ENCODE results near the gene SENP1. TPM values are rescaled to one million over a fixed set of nuclear protein-coding genes. Genes with fewer than 3 reads are reported as not detected.

SENP1 gene
- total RNA-seq, 3 donors from 2014 or later: 12.7 to 20.8 (median 17.4) TPM

- Histone ChIP-seq H3K36me3 (ENCODE audit: low read depth) (peaks cover 5% of the 10 kb centered on the region), H3K4me3 (no peak overlapping the region), H3K4me1 (ENCODE audit: low read depth) (peaks cover 14% of the 10 kb centered on the region), H3K9me3 (no peaks in the 10 kb centered on the region)
- ATAC-seq: no peak
- intact Hi-C loops (cut with DNase I, micrococcal nuclease): no loop called here
- no peak for TF ChIP-seq CTCF (IDR thresholded peaks at IDR 0.05)
- no peak for DNase-seq
Observed at GRCh38 chr12:48044396-48044795, 61.5 kb downstream of the SENP1 start.

GRCh38 chr12:48043771-48044170, 62.1 kb downstream of the SENP1 start:
- no peaks in the 10 kb centered on the region for H3K9me3 ChIP-seq

DNA sequence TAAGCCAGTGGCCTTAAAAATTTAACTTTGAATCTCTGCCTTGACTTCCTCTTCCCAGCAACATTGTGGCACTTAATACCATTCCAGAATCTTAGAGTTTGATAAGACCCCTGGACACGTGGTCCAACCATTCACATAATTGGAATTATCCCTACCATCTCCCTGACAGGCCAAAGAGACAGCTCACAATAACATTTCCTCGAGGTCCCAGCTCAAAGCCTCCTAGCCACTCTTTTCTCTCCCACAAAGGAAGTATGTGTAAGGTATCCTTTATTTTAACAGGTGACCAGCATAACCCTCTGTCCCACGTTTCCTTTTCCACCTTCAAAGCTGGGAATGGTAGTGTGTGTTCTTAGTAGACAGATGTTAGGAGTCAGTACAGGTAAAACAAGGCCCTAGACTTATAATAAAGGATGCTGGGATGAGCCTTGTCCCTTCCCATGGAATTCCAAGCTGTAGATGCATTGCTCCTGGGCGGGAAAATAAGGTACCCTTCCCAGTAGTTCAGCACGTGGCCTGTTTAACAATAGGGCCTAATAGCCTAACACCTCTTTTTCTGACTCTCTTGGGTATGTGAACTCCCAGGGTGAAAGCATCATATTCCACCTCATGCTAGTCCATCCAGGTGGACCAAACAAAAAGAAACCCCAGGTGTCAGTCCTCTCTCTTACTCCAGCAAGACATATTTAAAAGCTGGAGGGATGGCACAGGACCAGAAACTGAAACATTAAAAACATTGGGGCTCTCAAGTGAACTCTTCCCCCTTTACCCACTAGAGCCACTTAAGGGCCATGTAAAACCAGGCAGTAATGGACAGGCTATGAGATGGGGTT, 64.1 kb downstream of the SENP1 start:
- TF ChIP-seq CTCF (IDR thresholded peaks at IDR 0.05): no peak
- intact Hi-C loops (cut with DNase I, micrococcal nuclease): no loop called here
- ATAC-seq (no peak), DNase-seq (no peak)
- no peak overlapping the region for H3K4me3 ChIP-seq
- H3K9me3 ChIP-seq: no peaks in the 10 kb centered on the region
- peaks cover 14% of the 10 kb centered on the region for H3K4me1 ChIP-seq (ENCODE audit: low read depth)
- H3K36me3 ChIP-seq (ENCODE audit: low read depth): peaks cover 5% of the 10 kb centered on the region

More at GRCh38 chr12:48043771-48044170, 62.1 kb downstream of the SENP1 start:
- Histone ChIP-seq H3K36me3 (ENCODE audit: low read depth) (peaks cover 5% of the 10 kb centered on the region), H3K4me1 (ENCODE audit: low read depth) (peaks cover 14% of the 10 kb centered on the region), H3K4me3 (no peak overlapping the region)
- ATAC-seq (no peak), DNase-seq (no peak)
- TF ChIP-seq CTCF (IDR thresholded peaks at IDR 0.05): no peak
- intact Hi-C loops (cut with DNase I, micrococcal nuclease): no loop called here

GRCh38 chr12:48040354-48040753, 65.5 kb downstream of the SENP1 start:
- TF ChIP-seq CTCF (IDR thresholded peaks at IDR 0.05): no peak
- no peak overlapping the region for H3K4me3 ChIP-seq
- ATAC-seq (peak; percentile 91), DNase-seq (peak in 1 of 3 donors; percentile 48)
- H3K9me3 ChIP-seq: no peaks in the 10 kb centered on the region
- intact Hi-C loops (cut with DNase I, micrococcal nuclease): no loop called here
- no peaks in the 10 kb centered on the region for H3K36me3 ChIP-seq (ENCODE audit: low read depth)
- H3K4me1 ChIP-seq (ENCODE audit: low read depth): peaks cover 14% of the 10 kb centered on the region

DNA sequence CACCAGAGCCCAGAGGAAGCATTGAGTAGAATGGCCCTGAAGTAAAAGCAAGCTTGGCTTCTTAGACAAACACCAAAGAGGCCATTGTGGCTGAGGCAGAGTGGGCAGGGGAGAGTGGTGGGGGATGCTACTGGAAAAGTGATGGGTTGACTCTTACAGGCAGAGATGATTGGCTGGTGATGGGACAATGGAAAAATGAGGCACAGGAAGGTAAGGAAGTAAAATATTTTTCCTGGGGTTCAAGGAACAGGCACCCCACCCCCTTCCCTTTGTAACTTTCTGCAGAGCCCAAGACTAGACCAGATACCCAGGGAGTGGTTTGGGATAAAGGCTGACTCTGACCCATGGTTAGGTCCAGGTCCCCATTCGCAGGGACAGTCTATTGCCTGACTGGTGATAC, 66.7 kb downstream of the SENP1 start:
- Histone ChIP-seq H3K4me3 (no peak overlapping the region), H3K9me3 (no peaks in the 10 kb centered on the region), H3K36me3 (ENCODE audit: low read depth) (no peaks in the 10 kb centered on the region), H3K4me1 (ENCODE audit: low read depth) (peaks cover 14% of the 10 kb centered on the region)
- ATAC-seq: no peak
- intact Hi-C loops (cut with DNase I, micrococcal nuclease): no loop called here
- no peak for TF ChIP-seq CTCF (IDR thresholded peaks at IDR 0.05)
- DNase-seq: no peak
